ENCODE measurements around the gene CYSLTR2. TPM values are rescaled to one million over a fixed set of nuclear protein-coding genes. Genes with fewer than 3 reads are reported as not detected.

CYSLTR2 gene
- total and polyA plus RNA-seq, 9 of the 15 experiments (the other 6 are each of a cell fraction or from before 2014, with no cell fraction given), result not detected

- TF ChIP-seq ZNF655 (CRISPR knock-in tag; IDR thresholded peaks at IDR 0.05) (no peak), RBBP5 (IDR thresholded peaks at IDR 0.05; ENCODE audit: borderline replicate concordance, insufficient read depth, low read length, poor library complexity, severe bottlenecking) (no peak), ZFP36 (IDR thresholded peaks at IDR 0.05; ENCODE audit: low read depth, low read length, partially characterized antibody) (no peak), ZNF316 (IDR thresholded peaks at IDR 0.05) (no peak), ARID1B (IDR thresholded peaks at IDR 0.05) (no peak)
Measured at GRCh38 chr13:48621056-48621455, 32.7 kb upstream of the CYSLTR2 start (continued).

- no peaks in the 10 kb centered on the region for H4K20me1 ChIP-seq (replicated peaks; ENCODE audit: control insufficient read depth, insufficient read depth, low read length)
- H3K9ac ChIP-seq (ENCODE audit: insufficient read depth in 1 of 2, low read depth in 2 of 2, low read length in 2 of 2), result no peak overlapping the region
- ChIA-PET CTCF (ENCODE audit: low intra/inter-chr PET ratio) (no interaction called here), POLR2A (no interaction called here)
- DNase-seq (ENCODE audit: extremely low read depth in 1 of 4, low spot score in 3 of 4) (no peak), ATAC-seq (no peak), FAIRE-seq (no peak)
- H3K4me3 ChIP-seq, result no peak overlapping the region
- intact Hi-C loops (cut with micrococcal nuclease), result no loop called here
- no peak overlapping the region for H3K4me2 ChIP-seq (ENCODE audit: insufficient read depth, low read length)
- H3K27me3 ChIP-seq (ENCODE audit: control insufficient read depth in 2 of 2, insufficient read depth in 2 of 2, low read length in 2 of 2), result no peaks in the 10 kb centered on the region
- in situ Hi-C loops (cut with MboI), result no loop called here
- H3K27ac ChIP-seq (ENCODE audit: extremely low read depth, low read depth, low read length), result no peak overlapping the region
- H3K36me3 ChIP-seq (ENCODE audit: control insufficient read depth, insufficient read depth, low read length), result no peaks in the 10 kb centered on the region
- no peaks in the 10 kb centered on the region for H3K79me2 ChIP-seq (ENCODE audit: control insufficient read depth, insufficient read depth, low read length)
- BruUV-seq (replicated peaks), result no TSS peak
- no peaks in the 10 kb centered on the region for H3K9me3 ChIP-seq (replicated peaks; ENCODE audit: control insufficient read depth, insufficient read depth, low read depth, low read length)
- no peaks in the 10 kb centered on the region for H3K9me1 ChIP-seq (ENCODE audit: control insufficient read depth, insufficient read depth, low read length)
- H3K4me1 ChIP-seq (replicated peaks in 1 of 2; ENCODE audit: control insufficient read depth in 2 of 2, insufficient read depth in 2 of 2, low read length in 2 of 2), result peaks cover 0 to 19% of the 10 kb centered on the region in 2 experiments; a peak in 2 of 5 replicates
- 71% methylated on average over 4 of the region's 4 CpGs for WGBS (ENCODE audit: insufficient coverage, low coverage, missing lambda C conversion rate)
- no peak overlapping the region for H2AFZ ChIP-seq (ENCODE audit: low read depth, low read length)
- TF ChIP-seq HMGXB4 (CRISPR knock-in tag; IDR thresholded peaks at IDR 0.05) (no peak), NCOA2 (IDR thresholded peaks at IDR 0.05; ENCODE audit: partially characterized antibody in 2 of 2) (no peak), ZNF511 (CRISPR knock-in tag; IDR thresholded peaks at IDR 0.05) (no peak), JUNB (CRISPR knock-in tag; conservative IDR thresholded peaks at IDR 0.05) (no peak), KLF16 (IDR thresholded peaks at IDR 0.05) (no peak), ZNF280A (IDR thresholded peaks at IDR 0.05; ENCODE audit: low read depth, partially characterized antibody) (no peak), ATF2 (CRISPR knock-in tag; IDR thresholded peaks at IDR 0.05) (no peak), MBD1 (CRISPR knock-in tag; IDR thresholded peaks at IDR 0.05) (no peak), HLTF (IDR thresholded peaks at IDR 0.05) (no peak)
Measured at GRCh38 chr13:48624016-48624415, 29.7 kb upstream of the CYSLTR2 start.

All from K562 (cell line).